ENCODE results near the gene STMND1. TPM values are rescaled to one million over a fixed set of nuclear protein-coding genes. Genes with fewer than 3 reads are reported as not detected.

Gene STMND1
- total and polyA plus RNA-seq, 8 donors, result 0.78 to 6.5 (median 3.5) TPM; not detected in 1

GRCh38 chr6:17096652-17097051 lies 5.2 kb upstream of the STMND1 start:
- DNase-seq (no peak), ATAC-seq (no peak)
- no peaks in the 10 kb centered on the region for H3K36me3 ChIP-seq
- H3K4me1 ChIP-seq, result peaks cover 0 to 6% of the 10 kb centered on the region in 2 donors
- no peak overlapping the region for H3K4me3 ChIP-seq
- intact Hi-C loops (cut with DNase I), result no loop called here
- peaks cover under 1 to 31% of the 10 kb centered on the region in 2 donors for H3K27me3 ChIP-seq
- H3K9me3 ChIP-seq, result no peaks in the 10 kb centered on the region
- no peak for TF ChIP-seq CTCF (IDR thresholded peaks at IDR 0.05)
- no peak overlapping the region for H3K27ac ChIP-seq

GRCh38 chr6:17097982-17098381 lies 3.9 kb upstream of the STMND1 start:
- intact Hi-C loops (cut with DNase I), result no loop called here

GRCh38 chr6:17098538-17098937 lies 3.3 kb upstream of the STMND1 start:
- TF ChIP-seq CTCF (IDR thresholded peaks at IDR 0.05), result no peak
- Histone ChIP-seq H3K4me3 (no peak overlapping the region), H3K27ac (no peak overlapping the region), H3K9me3 (no peaks in the 10 kb centered on the region), H3K4me1 (peaks cover 3 to 12% of the 10 kb centered on the region in 2 donors), H3K27me3 (peaks cover 11 to 50% of the 10 kb centered on the region in 2 donors), H3K36me3 (no peaks in the 10 kb centered on the region)
- intact Hi-C loops (cut with DNase I), result no loop called here
- no peak for ATAC-seq
- DNase-seq, result no peak

More at GRCh38 chr6:17097982-17098381, 3.9 kb upstream of the STMND1 start:
- TF ChIP-seq CTCF (IDR thresholded peaks at IDR 0.05), result no peak
- Histone ChIP-seq H3K27me3 (peaks cover 11 to 45% of the 10 kb centered on the region in 2 donors), H3K4me3 (no peak overlapping the region), H3K4me1 (peaks cover 3 to 12% of the 10 kb centered on the region in 2 donors), H3K27ac (no peak overlapping the region), H3K36me3 (no peaks in the 10 kb centered on the region), H3K9me3 (no peaks in the 10 kb centered on the region)
- ATAC-seq (no peak), DNase-seq (no peak)

- intact Hi-C loops (cut with DNase I), result no loop called here
- H3K36me3 ChIP-seq, result no peaks in the 10 kb centered on the region
- TF ChIP-seq CTCF (IDR thresholded peaks at IDR 0.05), result no peak
- no peaks in the 10 kb centered on the region for H3K9me3 ChIP-seq
- H3K4me1 ChIP-seq, result peaks cover 3 to 12% of the 10 kb centered on the region in 2 donors
- ATAC-seq (no peak), DNase-seq (no peak)
- peaks cover 11 to 55% of the 10 kb centered on the region in 2 donors for H3K27me3 ChIP-seq
- no peak overlapping the region for H3K27ac ChIP-seq
- no peak overlapping the region for H3K4me3 ChIP-seq
These were observed 2.3 kb upstream of the STMND1 start for GRCh38 chr6:17099401-17100059.

- Histone ChIP-seq H3K9me3 (no peaks in the 10 kb centered on the region), H3K4me3 (no peak overlapping the region), H3K36me3 (no peaks in the 10 kb centered on the region), H3K27ac (no peak overlapping the region), H3K4me1 (peaks cover 3 to 12% of the 10 kb centered on the region in 2 donors), H3K27me3 (peaks cover 11 to 61% of the 10 kb centered on the region in 2 donors)
- DNase-seq, result no peak
- TF ChIP-seq CTCF (IDR thresholded peaks at IDR 0.05), result no peak
- ATAC-seq, result no peak
- intact Hi-C loops (cut with DNase I), result no loop called here
These were observed 1.0 kb upstream of the STMND1 start for GRCh38 chr6:17100806-17101205.
